Fibroblast of the aortic adventitia (primary cell): ENCODE measurements around the gene DLGAP4. TPM values are rescaled to one million over a fixed set of nuclear protein-coding genes. Genes with fewer than 3 reads are reported as not detected.
"Not testable (repeated sequence)": the region's sequence is repeated elsewhere in the genome, so short reads cannot be mapped to it uniquely, and the experiment has no call there.

Experiments
- DNase-seq: peaks from one replicate; pipeline ENCODE4 v3.0.0-alpha.2; 2010; ENCODE audit warnings: low read depth
- H3K4me3 ChIP-seq: 2 replicates; pipeline ENCODE4 v1.5.1; 2011; ENCODE audit warnings: low read depth, mild to moderate bottlenecking, control low read depth, low read length, moderate library complexity
- total RNA-seq: library from RNA; depleted of rRNA; stranded (reverse); fragments of >200 nt; gene quantifications from 2 replicates; pipeline ENCODE4 v1.2.3, GENCODE V29; 2012; ENCODE audit warnings: low replicate concordance
- TF ChIP-seq, protein P1 (sequence below): IDR thresholded peaks from 2 replicates; pipeline ENCODE4 v1.5.1; 2011; ENCODE audit warnings: mild to moderate bottlenecking, low read length, control low read depth, inconsistent platforms; ENCODE audit not compliant: insufficient read depth

Gene DLGAP4
- total RNA-seq, 1 donor = 19.5 TPM

DNA sequence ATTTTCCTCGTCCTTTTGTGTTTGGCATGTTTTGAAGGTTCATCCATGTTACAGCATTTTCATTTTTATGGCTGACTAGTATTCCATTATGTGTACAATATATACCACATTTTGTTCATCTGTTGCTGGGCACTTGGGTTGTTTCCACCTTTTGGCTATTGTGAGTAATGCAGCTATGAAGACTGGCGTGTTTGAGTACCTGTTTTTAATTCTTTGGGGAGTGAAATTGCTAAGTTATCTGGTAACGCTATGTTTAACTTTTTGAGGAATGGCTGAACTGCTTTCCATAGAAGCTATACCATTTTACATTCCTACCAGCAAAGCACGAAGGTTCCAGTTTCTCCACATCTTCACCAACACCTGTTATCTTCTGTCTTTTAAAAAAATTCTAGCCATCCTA lies 198.2 kb downstream of the DLGAP4 start:
- DNase-seq = no peak
- H3K4me3 ChIP-seq = no peak overlapping the region
- TF ChIP-seq, protein P1, sequence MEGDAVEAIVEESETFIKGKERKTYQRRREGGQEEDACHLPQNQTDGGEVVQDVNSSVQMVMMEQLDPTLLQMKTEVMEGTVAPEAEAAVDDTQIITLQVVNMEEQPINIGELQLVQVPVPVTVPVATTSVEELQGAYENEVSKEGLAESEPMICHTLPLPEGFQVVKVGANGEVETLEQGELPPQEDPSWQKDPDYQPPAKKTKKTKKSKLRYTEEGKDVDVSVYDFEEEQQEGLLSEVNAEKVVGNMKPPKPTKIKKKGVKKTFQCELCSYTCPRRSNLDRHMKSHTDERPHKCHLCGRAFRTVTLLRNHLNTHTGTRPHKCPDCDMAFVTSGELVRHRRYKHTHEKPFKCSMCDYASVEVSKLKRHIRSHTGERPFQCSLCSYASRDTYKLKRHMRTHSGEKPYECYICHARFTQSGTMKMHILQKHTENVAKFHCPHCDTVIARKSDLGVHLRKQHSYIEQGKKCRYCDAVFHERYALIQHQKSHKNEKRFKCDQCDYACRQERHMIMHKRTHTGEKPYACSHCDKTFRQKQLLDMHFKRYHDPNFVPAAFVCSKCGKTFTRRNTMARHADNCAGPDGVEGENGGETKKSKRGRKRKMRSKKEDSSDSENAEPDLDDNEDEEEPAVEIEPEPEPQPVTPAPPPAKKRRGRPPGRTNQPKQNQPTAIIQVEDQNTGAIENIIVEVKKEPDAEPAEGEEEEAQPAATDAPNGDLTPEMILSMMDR = peak; percentile 9

DNA sequence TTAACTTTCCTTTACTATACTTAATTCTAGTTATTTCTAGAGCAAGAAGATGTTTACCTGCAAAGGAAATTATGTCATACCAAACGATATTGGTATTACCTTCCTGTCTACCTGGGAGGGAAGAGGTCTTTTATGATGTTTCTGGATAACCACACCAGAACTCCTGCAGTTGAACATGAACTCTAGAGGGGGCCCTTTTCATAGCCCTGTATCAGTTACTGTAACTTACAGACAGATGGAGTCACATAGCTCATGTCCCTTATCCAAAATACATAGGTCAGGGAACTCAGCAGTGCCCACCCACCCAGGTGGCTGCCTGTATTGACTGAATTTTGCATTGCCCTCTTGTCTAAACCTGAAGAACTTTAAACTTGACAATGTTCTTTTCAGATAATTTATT lies 200.1 kb downstream of the DLGAP4 start:
- H3K4me3 ChIP-seq = no peak overlapping the region
- DNase-seq = no peak
- TF ChIP-seq, protein P1 = peak; percentile 49

DNA sequence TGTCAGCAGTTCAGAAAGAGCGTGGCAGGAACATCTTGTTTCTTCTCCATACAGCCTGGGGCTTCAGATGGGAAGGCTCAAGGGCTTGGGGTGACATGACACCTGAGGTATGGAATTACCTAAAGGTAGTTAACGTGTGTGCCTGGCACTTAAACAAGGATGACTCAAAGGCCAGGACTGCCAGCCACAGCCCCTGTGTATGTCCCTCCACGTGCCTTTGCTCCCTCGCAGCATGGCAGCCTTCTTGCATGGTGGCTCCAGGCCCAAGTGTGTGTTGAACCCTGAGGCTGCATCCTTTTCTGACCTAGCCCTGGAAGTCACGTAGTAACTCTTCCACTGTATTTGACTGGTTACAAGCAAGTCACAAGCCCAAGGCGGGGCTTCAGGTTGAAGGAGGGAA lies 201.6 kb downstream of the DLGAP4 start:
- DNase-seq = no peak
- TF ChIP-seq, protein P1 = no peak
- H3K4me3 ChIP-seq = no peak overlapping the region

DNA sequence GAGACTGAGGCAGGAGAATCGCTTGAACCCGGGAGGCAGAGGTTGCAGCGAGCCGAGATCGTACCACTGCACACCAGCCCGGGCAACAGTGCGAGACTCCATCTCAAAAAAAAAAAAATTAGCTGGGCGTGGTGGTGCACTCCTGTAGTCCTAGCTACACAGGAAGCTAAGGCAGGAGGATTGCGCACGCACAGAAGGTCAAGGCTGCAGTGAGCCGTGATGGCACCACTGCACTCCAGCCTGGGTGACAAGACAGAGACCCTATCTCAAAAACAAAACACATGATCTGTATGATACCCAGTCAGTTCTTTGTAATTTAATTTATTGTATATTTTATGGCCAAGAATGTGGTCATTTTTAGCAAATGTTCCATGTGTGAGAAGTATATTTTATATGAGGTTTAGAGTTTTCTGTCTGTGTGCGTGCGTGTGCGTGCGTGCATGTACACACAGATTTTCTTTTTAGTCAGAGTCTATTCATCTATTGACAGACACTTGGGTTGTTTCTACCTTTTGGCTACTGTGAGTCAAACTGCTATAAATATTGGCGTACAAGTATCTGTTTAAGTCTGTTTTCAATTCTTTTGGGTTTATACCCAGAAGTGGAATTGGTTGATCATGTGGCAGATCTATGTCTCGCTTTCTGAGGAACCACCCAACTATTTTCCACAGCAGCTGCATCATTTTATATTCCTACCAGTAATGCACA lies 213.0 kb downstream of the DLGAP4 start:
- H3K4me3 ChIP-seq = no peak overlapping the region
- TF ChIP-seq, protein P1 = no peak
- no peak for DNase-seq

DNA sequence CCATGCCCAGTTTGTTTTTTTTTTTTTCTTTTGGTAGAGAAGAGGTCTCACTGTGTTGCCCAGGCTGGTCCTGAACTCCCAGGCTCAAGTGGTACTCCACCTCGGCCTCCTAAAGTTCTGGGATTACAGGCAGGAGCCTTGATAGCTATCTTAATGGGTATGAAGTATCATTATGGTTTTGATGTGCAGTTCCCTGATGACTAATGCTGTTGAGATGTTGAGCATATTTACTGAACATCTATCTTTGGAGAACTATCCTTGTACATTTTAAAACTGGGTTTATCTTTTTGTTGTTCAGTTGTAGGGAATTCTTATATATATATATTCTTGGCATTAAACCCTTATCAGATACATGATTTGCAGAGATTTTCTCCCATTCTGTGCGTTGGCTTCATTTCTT lies 213.8 kb downstream of the DLGAP4 start:
- no peak overlapping the region for H3K4me3 ChIP-seq
- no peak for DNase-seq
- TF ChIP-seq, protein P1 = no peak

DNA sequence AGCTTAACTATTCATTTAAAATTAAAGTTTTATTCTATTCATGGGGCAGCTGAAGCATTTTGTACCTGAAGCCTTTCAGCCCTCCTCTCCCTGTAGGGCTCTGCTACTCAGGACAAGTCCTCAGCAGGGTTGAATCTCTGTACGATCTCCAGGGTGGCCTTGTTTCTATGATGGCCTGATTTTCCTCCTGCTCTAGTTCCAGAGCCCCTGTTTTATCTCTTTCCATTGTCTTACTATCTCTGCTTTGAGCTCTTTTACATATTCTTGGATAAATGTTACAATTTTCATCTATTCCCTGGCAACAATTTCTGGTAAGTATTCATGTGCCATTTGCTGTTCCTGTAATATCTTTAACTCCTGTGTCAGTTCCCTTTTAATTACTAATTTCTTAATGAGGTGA lies 215.4 kb downstream of the DLGAP4 start:
- no peak overlapping the region for H3K4me3 ChIP-seq
- TF ChIP-seq, protein P1 = no peak
- DNase-seq = peak; percentile 51

DNA sequence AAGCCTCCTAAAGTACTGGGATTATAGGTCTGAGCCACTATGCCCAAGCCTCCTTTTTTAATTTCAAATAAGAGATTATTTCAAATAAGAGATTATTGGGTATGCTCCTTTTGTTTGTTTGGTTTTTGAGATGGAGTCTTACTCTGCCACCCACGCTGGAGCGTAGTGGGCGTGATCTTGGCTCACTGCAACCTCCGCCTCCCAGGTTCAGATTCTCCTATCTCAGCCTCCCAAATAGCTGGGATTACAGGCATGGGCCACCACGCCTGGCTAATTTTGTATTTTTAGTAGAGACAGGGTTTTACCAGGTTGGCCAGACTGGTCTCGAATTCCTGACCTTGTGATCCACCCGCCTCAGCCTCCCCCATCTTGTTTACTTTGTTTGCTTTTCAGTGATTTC lies 216.3 kb downstream of the DLGAP4 start:
- not testable (repeated sequence) for H3K4me3 ChIP-seq, DNase-seq
